ENCODE measurements around the gene CFAP20DC. TPM values are rescaled to one million over a fixed set of nuclear protein-coding genes. Genes with fewer than 3 reads are reported as not detected.

Gene CFAP20DC
- total RNA-seq, 1 experiment from 2014 or later, result 4.5 TPM

DNA sequence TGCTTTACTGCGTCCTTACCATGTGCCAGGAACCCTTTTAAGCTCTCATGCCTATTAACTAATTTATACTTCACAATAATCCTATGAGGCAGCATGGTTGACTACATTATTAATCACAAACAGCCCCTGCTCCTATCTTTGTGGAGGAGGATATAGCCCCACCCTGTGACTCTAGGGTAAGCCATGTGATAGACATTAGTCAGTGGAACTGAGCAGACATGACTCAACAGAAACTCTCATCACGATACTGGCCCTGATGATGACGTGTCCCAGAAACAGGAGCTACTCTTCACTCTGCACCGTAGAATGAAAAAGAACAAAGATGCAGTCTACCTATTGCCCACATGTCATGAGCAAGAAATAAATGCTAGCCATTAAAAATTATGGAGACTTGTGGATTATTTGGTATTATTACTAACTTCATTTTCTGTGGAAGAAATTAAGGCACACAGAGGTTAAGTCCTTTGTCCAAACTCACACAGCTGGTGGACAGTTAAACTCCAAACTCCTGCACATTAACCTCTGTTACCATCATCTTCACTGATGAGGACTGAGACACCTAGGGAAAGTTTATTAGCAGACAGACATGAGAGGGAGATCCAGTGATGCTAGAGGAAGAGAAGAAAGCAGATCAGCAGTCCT lies 51.2 kb downstream of the CFAP20DC start:
- H3K27ac Mint-ChIP-seq, result no peak overlapping the region

More for the DNA sequence above, 51.2 kb downstream of the CFAP20DC start:
- H3K4ac ChIP-seq (ENCODE audit: low read depth, low read length), result no peak overlapping the region
- no peak overlapping the region for H2BK12ac ChIP-seq (ENCODE audit: insufficient read length, low read depth, low read length)
- H3K56ac ChIP-seq (ENCODE audit: insufficient read length, low read depth, low read length), result no peak overlapping the region
- peaks cover 14 to 17% of the 10 kb centered on the region in 2 experiments for H3K4me1 Mint-ChIP-seq
- H4K5ac ChIP-seq (ENCODE audit: insufficient read length, low read depth, low read length), result no peak overlapping the region
- H3K9me3 Mint-ChIP-seq, result no peaks in the 10 kb centered on the region
- no CpG with 5 or more reads among the region's 4 CpGs for WGBS (ENCODE audit: extremely low coverage, insufficient read length, low lambda C conversion rate)
- no peak for DNase-seq
- no peak overlapping the region for H3T11ph ChIP-seq (ENCODE audit: low read length)
- peaks cover 2% of the 10 kb centered on the region; the same call in 1 of the 2 replicates for H3K27me3 Mint-ChIP-seq (ENCODE audit: low read depth)
- H2BK20ac ChIP-seq (ENCODE audit: low read depth, low read length, poor library complexity, severe bottlenecking), result no peak overlapping the region
- no peak overlapping the region for H2AFZ ChIP-seq (ENCODE audit: low read length)
- H3K79me2 ChIP-seq (ENCODE audit: insufficient read depth, low read length), result no peaks in the 10 kb centered on the region
- H3K14ac ChIP-seq (ENCODE audit: insufficient read depth, low read length), result no peak overlapping the region
- H3K27me3 ChIP-seq (ENCODE audit: insufficient read depth, low read length), result no peaks in the 10 kb centered on the region
- H3K18ac ChIP-seq (ENCODE audit: insufficient read length, low read depth, low read length), result no peak overlapping the region
- no peak overlapping the region for H4K91ac ChIP-seq (ENCODE audit: insufficient read length, low read depth, low read length)
- no peak overlapping the region for H3K27ac ChIP-seq (ENCODE audit: insufficient read length, low read depth, low read length)
- H4K20me1 ChIP-seq (ENCODE audit: control insufficient read depth, insufficient read depth, insufficient read length), result no peaks in the 10 kb centered on the region
- H2AK5ac ChIP-seq (ENCODE audit: insufficient read length, low read length), result no peak overlapping the region
- no peak overlapping the region for H4K8ac ChIP-seq (replicated peaks; ENCODE audit: insufficient read length, low read depth, low read length)
- H3K23ac ChIP-seq (ENCODE audit: insufficient read length, low read depth, low read length), result no peak overlapping the region
- H3K4me3 Mint-ChIP-seq, result no peak overlapping the region
- H2BK15ac ChIP-seq (ENCODE audit: low read depth, low read length), result no peak overlapping the region
- no peak overlapping the region for H2BK120ac ChIP-seq (ENCODE audit: low read depth, low read length, poor library complexity, severe bottlenecking)
- no peak overlapping the region for H2BK5ac ChIP-seq (ENCODE audit: insufficient read length, low read length)
- TF ChIP-seq, protein P1, sequence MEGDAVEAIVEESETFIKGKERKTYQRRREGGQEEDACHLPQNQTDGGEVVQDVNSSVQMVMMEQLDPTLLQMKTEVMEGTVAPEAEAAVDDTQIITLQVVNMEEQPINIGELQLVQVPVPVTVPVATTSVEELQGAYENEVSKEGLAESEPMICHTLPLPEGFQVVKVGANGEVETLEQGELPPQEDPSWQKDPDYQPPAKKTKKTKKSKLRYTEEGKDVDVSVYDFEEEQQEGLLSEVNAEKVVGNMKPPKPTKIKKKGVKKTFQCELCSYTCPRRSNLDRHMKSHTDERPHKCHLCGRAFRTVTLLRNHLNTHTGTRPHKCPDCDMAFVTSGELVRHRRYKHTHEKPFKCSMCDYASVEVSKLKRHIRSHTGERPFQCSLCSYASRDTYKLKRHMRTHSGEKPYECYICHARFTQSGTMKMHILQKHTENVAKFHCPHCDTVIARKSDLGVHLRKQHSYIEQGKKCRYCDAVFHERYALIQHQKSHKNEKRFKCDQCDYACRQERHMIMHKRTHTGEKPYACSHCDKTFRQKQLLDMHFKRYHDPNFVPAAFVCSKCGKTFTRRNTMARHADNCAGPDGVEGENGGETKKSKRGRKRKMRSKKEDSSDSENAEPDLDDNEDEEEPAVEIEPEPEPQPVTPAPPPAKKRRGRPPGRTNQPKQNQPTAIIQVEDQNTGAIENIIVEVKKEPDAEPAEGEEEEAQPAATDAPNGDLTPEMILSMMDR (conservative IDR thresholded peaks at IDR 0.05), result no peak
- H3K4me1 ChIP-seq (ENCODE audit: insufficient read depth, low read length), result no peaks in the 10 kb centered on the region
- H3K79me1 ChIP-seq (ENCODE audit: insufficient read depth, low read depth, low read length, poor library complexity, severe bottlenecking), result no peaks in the 10 kb centered on the region
- H3K4me2 ChIP-seq (ENCODE audit: insufficient read depth, insufficient read length, low read length), result no peak overlapping the region
- H3K36me3 Mint-ChIP-seq (ENCODE audit: insufficient read depth in 1 of 3, low read depth in 3 of 3), result no peaks in the 10 kb centered on the region
- H3K9me3 ChIP-seq (ENCODE audit: control insufficient read depth, low read depth, low read length), result no peaks in the 10 kb centered on the region
- no peaks in the 10 kb centered on the region for H3K23me2 ChIP-seq (ENCODE audit: insufficient read length, low read depth, low read length, poor library complexity, severe bottlenecking)
- no peak overlapping the region for H3K9ac ChIP-seq (ENCODE audit: extremely low read depth, insufficient read length, low read length)
